ENCODE results near the gene TSHZ2.
"Not testable (repeated sequence)": the region's sequence is repeated elsewhere in the genome, so short reads cannot be mapped to it uniquely, and the experiment has no call there.

TSHZ2 gene

DNA sequence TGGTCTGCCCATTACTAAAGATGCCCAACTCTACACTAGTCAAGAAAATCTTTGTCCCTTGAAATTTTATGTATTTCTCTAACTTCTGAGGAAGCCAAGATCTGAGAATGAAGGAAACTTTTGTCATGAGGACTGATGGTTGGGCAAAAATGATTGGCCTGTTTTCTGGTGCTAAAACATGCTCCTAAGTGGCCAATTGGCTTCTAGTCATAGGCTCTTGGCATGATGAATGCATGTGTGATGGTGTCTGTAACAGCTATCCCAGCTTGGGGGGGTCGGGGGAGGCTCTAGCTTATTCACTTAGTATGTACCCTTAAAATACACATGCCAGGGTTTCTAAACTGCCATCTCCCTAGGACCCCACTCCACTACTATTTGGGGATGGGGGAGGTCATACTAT is 392.9 kb downstream of the TSHZ2 start:
- no peak for DNase-seq

DNA sequence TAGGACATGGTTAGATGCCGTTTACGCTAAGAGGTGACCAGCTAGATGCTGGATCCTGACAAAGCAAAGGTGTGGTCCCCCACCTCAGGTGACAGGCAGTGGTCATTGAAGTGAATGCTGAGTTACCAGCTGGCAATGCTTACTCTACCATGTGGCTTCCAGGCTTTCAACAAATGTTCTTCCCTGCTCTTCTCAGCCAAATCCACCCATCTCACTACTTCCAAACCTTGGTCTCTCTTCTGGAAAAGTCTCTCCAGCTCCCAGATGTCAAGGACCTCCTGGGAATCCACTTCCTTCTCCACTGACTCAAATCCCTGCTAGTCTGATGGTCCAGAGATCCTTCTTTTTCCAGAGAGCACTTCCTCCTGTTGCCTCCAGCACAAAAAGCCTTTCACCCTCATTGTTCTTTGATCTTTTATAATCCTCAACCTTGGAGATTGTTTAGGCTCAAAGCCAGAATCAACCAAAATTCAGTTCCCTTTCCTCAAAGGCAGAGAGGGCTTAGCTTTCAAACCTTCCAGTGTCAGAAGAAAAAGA is 393.4 kb downstream of the TSHZ2 start:
- no peak for DNase-seq

DNA sequence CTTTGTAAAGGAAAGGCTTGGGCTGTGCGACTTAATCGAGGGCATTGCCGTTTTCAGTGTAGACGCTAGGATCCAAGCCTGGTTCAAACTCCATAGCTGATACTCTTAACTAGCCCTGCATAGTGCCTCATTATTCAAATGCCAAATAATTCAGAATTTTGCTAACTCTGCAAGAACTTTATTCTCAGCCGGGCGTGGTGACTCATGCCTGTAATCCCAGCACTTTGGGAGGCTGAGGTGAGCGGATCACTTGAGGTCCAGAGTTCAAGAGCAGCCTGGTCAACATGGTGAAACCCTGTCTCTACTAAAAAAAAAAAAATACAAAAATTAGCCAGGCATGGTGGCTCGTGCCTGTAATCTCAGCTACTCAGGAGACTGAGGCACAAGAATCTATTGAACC is 394.8 kb downstream of the TSHZ2 start:
- not testable (repeated sequence) for DNase-seq

DNA sequence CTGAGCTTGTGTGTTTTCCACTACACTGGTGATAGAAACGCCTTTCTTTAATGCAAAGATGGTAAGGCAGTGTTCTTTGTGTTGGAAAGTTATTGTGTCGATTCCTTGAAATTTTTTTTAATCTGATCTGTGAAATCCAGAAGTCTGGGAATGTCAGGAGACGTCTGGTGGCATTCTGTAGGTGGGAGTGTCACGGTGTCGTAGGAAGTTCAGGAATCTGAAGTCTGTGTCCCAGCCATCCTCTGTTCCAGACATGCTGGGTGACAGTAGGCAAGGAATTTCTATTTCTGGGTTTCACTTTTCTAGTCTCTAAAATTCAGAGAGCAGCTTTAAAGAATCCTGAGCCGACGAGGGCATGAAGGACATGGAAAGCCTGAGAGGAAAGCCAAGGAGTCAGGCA is 397.7 kb downstream of the TSHZ2 start:
- no peak for DNase-seq

DNA sequence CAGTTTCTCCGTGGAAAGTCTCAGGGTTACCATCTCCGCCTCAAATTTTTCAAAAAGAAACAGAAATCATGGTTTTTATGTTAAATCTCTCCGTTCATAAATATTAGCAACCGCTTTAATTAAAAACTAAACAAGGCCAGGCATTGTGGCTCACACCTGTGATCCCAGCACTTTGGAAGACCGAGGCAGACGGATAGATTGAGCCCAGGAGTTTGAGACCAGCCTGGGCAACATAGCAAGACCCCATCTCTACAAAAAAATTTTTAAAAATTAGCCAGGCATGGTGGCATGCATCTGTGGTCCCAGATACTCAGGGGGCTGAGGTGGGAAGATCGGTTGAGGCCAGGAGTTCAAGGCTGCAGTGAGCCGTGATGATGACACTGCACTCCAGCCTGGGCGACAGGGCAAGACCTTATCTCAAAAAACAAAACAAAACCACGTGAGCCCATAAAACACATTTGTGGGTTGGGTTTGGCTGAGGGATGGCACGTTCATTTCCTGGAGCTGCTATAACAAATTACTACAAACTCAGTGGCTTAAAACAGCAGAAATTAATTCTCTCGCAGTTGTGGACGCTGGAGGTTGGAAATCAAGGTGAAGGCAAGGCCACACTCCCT is 398.3 kb downstream of the TSHZ2 start:
- no peak for DNase-seq

DNA sequence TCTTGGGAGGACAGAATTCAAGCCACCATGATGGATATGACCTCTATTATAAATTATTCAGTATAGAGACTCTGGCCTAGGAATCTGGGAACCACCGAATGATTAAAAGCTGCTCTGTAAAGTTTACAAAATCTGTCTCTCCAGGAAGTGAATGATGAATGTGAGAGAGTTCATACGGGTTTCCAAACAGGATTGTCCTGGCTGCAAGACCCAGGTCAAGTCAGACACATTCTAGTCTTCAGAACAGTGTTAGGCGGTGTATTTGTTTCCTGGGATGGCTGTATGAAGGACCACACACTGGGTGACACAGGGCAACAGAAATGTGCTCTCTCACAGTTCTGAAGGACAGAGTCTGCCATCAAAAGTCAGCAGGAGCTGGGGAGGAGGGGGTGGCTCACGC is 399.1 kb downstream of the TSHZ2 start:
- DNase-seq: no peak

DNA sequence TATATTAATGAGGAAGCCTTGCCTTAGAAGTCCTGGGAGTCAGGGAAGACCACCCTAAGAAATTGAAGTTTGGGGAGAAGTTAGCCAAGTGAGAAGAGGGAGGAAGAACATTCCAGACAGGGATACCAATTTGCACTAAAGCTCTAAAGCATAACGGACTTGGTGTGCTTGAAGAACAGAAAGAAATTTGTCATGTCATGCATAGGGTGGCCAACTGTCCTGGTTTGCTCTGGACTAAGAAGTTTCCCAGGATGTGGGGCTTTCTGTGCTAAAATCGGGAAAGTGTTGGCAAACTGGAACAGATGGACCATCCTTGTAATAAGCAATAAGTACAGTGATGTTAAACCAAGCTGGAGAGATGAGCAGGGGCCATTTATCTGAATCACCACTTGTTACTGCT is 403.9 kb downstream of the TSHZ2 start:
- no peak for DNase-seq

DNA sequence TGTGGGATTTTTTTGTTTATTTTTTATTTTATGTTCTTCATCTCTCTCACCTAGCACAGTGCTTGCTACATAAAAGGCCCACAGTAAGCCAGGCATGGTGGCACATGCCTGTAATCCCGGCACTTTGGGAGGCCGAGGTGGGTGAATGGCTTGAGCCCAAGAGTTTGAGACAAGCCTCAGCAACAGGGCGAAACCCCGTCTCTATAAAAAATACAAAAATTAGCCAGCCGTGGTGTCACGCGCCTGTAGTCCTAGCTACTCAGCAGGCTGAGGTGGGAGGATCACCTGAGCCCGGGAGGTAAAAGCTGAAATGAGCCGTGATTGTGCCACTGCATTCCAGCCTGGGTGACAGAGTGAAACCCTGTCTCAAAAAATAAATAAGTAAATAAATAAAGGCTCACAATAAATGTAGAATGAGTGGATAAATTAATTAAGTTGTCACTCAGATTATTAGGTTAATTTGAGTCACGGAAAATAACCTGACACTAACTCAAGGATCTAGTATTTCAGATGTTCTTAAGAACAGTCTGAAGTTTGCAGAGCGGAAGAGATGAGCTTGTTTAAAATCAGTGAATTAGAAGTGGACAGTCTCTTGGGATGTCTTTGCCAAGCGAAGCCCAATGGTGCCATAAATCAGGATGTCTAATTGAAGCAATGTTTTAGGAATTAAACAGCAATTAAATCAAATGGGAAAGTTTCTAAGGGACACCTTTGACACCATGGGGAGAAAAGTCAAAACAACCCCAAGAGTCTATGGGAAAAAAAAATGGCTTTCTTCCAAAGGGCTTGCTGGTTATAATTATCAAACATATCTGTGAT is 407.1 kb downstream of the TSHZ2 start:
- no peak for DNase-seq

DNA sequence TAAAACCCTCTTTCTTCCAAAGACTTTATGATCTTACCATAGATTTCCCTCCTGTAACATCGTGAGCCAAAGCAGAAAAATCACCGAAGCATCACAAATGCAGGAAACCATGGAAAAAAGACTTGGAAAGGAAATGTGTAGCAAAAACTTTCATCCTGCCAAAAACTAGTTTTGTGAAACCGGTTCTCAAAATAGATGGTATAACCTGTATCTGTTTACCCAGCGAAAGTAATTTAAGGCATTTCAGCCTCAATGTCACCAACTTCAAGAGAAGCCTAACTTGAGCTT is 407.6 kb downstream of the TSHZ2 start:
- DNase-seq: no peak

DNA sequence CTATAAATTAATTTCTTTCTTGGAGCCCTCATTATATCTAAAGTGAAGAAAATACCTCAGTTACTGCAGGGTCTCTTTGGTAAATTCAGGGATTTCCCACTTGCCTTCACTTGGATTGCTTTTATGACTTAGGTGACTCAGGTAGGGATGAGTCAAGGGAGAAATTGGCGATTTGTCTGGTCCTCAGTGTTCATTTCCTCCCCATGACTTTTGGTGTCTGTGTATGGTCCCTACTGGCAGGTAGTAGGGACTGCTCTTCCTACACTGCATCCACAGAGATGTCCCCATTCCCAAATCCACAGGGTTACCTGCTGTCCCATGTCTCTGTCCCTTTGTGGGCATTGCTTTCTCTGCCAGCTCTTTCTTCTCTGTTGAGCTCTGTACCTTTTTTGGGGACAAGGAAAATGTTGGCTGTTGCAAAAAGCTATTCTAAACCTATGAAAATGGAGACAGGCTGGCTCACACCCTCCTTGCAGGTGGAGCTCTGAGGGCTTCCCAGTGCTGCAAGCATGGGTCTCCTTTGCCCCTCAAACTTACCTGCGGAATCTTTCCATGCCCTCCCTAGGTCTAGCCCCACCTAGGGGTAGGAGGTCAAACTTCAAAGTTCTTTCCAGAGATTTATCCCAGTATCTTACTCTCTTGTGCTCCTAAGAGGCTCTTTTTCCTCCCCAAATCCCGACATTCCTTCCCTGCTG is 409.6 kb downstream of the TSHZ2 start:
- no peak for DNase-seq

DNA sequence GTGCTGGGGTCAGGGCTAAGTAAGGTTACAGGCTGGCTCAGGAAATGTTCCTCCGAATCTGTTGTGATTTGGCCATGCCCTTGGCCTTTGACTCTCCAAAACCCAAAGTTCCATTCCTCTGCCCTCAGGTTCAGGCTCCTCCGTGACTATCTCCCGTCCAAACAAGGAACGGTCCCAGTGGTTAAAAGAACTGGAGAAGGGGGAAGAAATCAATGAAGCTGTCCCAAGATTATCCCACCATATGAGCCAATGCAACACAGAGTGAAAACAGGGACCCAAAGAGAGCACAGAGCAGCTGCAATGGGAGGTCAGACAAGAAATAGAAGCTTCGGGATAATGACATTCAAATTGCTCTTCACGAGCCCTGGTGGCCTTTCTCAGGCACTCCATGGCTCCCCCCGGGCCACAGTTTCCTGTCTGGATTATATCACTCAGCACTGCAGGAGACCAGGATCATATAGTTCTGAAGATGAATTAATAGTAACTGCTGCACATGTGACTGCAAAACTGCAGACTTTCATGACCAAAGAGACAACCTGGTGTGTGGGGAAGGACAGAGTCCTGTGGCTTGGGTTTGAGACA is 410.2 kb downstream of the TSHZ2 start:
- no peak for DNase-seq

DNA sequence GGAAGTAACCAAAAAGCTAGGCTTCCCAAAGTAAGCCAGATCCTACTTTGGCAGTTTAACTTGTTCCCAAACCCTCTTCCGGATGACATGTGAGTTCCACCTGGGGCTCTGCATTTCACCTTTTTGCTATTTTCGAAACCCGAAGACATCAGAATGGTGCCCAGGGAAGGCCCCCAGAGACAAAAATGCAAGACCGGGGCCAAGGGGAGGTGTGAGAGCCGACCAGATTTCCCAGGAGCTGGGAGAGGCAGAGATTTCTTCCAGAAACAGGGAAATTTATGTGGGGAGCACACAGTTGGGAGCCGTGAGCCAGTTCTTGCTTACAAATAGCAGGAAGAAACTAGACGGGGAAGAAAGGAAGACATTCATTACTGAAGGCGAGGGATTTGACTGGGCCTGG is 411.8 kb downstream of the TSHZ2 start:
- no peak for DNase-seq

DNA sequence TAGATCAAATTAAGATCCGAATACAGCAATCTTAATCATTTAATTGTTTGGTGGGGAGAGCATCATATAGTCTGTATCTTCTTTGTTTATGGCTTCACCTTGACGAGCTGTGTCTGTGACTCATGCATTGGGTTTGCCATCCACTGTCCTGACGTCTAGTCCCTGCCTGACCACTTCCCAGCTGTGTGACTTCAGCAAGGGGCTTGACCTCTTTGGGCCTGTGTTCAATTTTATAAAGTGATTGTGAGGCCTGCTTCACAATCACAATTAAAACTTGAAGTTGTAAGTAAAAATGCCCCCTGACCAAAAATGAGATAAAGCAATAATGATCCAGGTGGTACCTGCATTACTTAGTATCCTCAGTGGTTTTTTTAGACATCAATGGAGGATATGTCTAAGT is 412.2 kb downstream of the TSHZ2 start:
- no peak for DNase-seq

DNA sequence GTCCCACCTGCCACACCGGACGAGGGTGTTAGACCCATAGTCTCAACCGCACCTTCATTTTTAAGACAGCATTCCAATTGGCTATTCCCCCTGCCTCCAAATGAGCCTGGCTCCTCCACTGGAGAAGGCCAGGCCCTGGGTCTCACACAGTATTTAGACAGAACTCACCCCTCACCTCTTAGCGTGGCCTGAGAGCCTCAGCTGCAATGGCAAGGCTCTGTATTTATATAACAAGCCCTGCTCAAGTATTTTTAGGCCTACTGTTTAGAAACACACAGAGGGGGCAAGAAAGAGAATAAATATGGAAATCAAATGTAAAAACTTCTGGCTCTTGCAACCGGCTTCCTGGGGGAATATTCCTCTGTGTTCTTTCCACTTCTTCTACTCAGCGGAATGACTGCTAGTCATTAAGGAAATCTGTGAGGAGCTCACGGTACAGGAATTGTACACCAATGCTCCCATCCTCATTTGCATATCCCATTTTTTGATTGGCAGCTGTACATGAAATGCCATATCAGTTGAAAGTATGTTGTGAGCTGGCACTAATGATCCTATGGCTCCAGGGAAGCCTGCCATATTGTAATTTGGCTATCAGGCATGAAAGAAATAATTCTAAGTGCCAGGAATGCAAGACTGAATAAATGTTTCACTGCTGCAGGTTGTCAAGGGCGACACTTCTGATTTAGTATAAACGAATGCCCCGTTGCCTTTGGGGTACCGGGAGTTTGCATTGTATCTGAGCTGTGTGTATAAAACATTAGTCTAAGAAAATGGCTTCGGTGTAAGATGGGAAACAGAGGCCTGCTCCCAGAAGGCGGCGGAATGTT is 414.0 kb downstream of the TSHZ2 start:
- no peak for DNase-seq

DNA sequence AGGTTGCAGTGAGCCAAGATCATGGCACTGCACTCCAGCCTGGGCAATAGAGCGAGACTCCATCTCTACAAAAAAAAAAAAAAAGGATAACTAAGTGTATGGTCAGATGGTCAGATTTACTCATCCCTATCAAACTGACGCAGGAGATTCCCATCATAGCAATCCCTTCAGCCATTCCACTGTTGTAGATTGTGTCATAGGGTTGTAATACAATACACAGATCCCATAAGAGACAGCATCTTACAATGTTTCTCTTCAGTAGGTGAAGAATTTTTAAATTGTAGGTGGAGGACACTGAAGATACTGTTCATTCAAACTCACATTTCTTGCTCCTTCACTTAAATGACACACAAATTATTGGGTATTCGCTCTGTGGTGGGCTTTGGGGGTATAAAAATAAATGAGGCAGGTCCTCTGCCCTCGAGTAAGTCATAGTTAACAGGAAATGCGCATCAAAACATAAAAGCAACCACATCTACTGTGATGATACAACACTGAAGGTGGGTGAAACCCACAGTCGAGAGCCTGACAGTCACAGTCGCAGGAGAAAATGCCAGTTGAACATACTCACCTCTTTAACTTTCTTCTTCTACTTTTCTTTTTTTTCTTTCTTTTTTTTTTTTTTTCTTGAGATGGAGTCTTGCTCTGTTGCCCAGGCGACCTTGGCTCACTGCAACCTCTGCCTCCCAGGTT is 416.0 kb downstream of the TSHZ2 start:
- no peak for DNase-seq

DNA sequence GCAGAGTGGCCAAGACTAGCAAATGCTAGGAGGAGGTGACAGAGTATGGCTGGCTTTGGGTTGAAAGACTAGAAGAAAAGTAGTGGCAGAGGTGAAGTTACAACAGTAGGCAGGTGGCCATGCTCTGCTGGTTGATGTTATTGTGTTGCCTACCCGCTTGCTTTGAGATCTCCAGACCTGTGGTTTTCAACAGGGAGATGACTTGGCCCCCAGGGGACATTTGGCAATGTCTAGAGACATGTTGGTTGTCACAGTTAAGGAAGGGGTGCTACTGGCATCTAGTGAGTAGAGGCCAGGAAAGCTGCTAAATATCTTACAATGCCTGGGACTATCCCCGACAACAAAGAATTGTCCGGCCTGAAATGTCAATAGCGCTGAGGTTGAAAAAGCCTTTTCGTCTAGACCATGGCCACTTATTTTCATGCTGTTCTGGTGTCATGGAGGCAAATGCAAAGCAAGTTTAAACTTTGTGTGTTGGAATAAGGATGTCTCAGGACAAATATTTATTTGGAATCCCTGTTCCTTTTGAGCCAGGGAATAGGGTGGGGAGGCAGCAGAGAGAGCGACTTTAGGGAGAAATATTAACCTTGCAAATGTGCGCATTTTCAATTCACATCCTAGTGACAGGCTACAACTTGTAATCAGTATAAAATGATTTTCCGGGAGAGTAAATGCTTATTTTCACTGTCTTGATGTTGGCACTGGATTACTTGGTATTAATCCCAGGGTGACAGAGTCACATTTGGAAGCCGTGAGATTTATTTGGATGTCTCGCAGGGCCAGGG is 417.6 kb downstream of the TSHZ2 start:
- DNase-seq: no peak

DNA sequence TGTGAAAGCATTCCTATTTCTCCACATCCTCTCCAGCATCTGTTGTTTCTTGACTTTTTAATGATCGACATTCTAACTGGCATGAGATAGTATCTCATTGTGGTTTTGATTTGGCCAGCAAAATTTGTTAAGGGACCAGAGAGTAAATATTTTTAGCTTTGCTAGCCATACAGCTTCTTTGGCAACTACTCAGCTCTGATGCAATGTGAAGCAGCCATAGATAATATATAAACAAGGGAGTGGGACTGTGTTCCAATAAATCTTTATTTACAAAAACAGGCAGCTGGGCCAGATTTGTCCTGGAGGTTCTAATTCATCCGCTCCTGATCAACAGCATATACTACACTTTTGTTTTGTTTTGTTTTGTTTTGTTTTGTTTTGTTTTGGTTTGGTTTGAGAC is 418.6 kb downstream of the TSHZ2 start:
- no peak for DNase-seq

DNA sequence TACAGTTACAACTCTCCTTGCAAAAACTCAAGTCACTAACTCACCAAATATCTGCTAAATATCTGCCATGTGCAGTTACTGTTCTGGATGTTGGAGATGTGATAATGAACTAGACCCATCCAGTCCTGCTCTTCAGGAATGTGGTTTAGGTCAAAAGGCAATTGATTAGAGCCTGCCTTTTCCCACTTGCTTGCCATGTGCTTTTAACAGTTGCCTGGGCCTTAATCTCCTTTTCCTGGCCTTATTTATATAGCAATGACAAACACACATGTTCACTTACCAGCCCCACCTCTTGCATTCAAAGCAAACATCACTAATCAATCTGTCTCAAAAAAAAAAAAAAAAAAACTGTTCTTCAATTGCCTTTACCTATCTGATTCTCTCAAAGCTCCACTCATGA is 422.3 kb downstream of the TSHZ2 start:
- no peak for DNase-seq

DNA sequence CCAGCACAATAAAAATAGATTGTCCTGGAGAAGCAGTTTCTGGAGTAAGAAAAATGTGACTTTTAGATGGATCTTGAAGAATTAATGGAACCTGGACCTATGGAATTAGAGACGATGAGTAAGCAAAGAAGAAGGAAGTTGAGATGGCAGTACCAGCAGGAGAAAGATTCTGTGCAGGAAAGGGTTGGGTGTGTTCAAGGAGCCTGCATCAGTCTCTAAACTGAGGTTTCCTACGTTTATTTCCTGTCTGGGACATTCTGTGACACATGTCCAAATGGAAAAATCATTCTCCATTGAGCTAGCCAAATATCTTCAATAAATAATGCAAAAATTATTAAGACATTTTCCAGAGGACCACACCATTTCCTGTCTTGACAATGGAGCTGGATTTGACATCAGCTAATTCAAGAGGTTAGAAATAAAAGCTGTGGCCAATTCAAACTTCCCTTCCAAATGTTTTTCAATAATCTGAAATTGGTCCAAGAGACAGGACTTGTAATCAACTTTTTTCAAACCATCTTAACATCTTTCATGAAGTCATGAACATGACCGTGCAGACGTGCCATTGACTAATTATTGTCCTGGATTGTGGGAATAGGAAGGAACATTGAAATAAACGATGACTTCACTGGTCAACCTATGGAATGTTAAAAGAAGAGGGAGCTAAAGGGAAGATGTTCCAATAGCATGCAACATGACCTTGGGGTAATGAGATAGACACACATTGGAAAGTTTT is 423.2 kb downstream of the TSHZ2 start:
- DNase-seq: no peak

DNA sequence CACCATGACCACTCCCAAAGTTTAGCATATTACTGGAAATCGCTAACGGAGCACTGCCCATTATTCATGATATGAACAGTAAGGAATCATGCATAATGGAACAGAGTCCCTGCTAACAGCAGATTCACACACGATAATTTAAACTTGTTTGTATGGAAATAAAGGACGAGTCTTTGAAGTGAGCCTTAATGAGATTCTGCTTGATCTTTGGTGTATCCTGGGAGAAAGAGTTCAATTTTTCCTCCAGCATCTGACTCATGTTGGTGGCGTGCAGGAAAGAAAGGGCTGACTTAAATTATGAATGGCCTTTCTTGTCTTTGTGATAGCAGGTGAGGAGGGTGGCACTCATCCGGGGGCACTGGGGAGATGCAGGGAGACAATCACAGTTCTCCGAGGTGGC is 426.9 kb downstream of the TSHZ2 start:
- no peak for DNase-seq

Data from DMS79 treated with DMSO at 0.1 percent for 48 hours (cell line).